CMK (cell line): ENCODE data around the gene DAAM1.

Experiments used
- DNase-seq: peaks from one replicate; pipeline ENCODE4 v3.0.0-alpha.2; 2010; ENCODE audit warnings: low read depth

DAAM1 gene

GRCh38 chr14:59188461-59189090, at the start of gene DAAM1:
Gene DAAM1, plus strand, starts transcription at chr14:59188667. Its CDS starts 74,811 bp downstream, at chr14:59263478.
- peak; percentile 90 for DNase-seq

- no peak for DNase-seq
Observed at GRCh38 chr14:59139324-59139723, 49.1 kb upstream of the DAAM1 start.

GRCh38 chr14:59140106-59140843, 48.2 kb upstream of the DAAM1 start:
- no peak for DNase-seq

- DNase-seq, result no peak
Observed at GRCh38 chr14:59146484-59146883, 42.0 kb upstream of the DAAM1 start.

- DNase-seq, result no peak
Observed at GRCh38 chr14:59147007-59147406, 41.5 kb upstream of the DAAM1 start.

GRCh38 chr14:59148334-59148900, 40.0 kb upstream of the DAAM1 start:
- DNase-seq, result no peak

GRCh38 chr14:59150990-59151389, 37.5 kb upstream of the DAAM1 start:
- no peak for DNase-seq

- DNase-seq, result no peak
Observed at GRCh38 chr14:59154373-59154772, 34.1 kb upstream of the DAAM1 start.

GRCh38 chr14:59155886-59156285, 32.6 kb upstream of the DAAM1 start:
- no peak for DNase-seq

- DNase-seq, result no peak
Observed at GRCh38 chr14:59159169-59159568, 29.3 kb upstream of the DAAM1 start.

- no peak for DNase-seq
Observed at GRCh38 chr14:59160506-59160905, 28.0 kb upstream of the DAAM1 start.

GRCh38 chr14:59161561-59162175, 26.8 kb upstream of the DAAM1 start:
- DNase-seq, result no peak

- no peak for DNase-seq
Observed at GRCh38 chr14:59166258-59166657, 22.2 kb upstream of the DAAM1 start.

- DNase-seq, result no peak
Observed at GRCh38 chr14:59175404-59175803, 13.1 kb upstream of the DAAM1 start.

GRCh38 chr14:59176765-59177164, 11.7 kb upstream of the DAAM1 start:
- no peak for DNase-seq

GRCh38 chr14:59177262-59177661, 11.2 kb upstream of the DAAM1 start:
- no peak for DNase-seq

- DNase-seq, result no peak
Observed at GRCh38 chr14:59181791-59182190, 6.7 kb upstream of the DAAM1 start.

- DNase-seq, result no peak
Observed at GRCh38 chr14:59182641-59183040, 5.8 kb upstream of the DAAM1 start.

- no peak for DNase-seq
Observed at GRCh38 chr14:59183150-59183549, 5.3 kb upstream of the DAAM1 start.

- no peak for DNase-seq
Observed at GRCh38 chr14:59184396-59184795, 4.1 kb upstream of the DAAM1 start.

- no peak for DNase-seq
Observed at GRCh38 chr14:59185676-59186075, 2.8 kb upstream of the DAAM1 start.

- DNase-seq, result no peak
Observed at GRCh38 chr14:59186306-59186705, 2.2 kb upstream of the DAAM1 start.

GRCh38 chr14:59187118-59187517, 1.3 kb upstream of the DAAM1 start:
- no peak for DNase-seq
